H54 (cell line): ENCODE results near the gene ZFP36L1.

Experiments
- DNase-seq: peaks from one replicate; pipeline ENCODE4 v3.0.0; 2011; ENCODE audit warnings: low spot score, mixed read lengths; ENCODE audit not compliant: insufficient read length
- FAIRE-seq: peaks from 3 replicates; lab custom pipeline; 2011; peaks lifted over from hg19 to GRCh38; lab: Jason Lieb, UNC
- POLR2A ChIP-seq: IDR thresholded peaks from 2 replicates; pipeline ENCODE4 v1.6.1; 2011; ENCODE audit warnings: low read depth, mild to moderate bottlenecking, low read length

Gene ZFP36L1

DNA sequence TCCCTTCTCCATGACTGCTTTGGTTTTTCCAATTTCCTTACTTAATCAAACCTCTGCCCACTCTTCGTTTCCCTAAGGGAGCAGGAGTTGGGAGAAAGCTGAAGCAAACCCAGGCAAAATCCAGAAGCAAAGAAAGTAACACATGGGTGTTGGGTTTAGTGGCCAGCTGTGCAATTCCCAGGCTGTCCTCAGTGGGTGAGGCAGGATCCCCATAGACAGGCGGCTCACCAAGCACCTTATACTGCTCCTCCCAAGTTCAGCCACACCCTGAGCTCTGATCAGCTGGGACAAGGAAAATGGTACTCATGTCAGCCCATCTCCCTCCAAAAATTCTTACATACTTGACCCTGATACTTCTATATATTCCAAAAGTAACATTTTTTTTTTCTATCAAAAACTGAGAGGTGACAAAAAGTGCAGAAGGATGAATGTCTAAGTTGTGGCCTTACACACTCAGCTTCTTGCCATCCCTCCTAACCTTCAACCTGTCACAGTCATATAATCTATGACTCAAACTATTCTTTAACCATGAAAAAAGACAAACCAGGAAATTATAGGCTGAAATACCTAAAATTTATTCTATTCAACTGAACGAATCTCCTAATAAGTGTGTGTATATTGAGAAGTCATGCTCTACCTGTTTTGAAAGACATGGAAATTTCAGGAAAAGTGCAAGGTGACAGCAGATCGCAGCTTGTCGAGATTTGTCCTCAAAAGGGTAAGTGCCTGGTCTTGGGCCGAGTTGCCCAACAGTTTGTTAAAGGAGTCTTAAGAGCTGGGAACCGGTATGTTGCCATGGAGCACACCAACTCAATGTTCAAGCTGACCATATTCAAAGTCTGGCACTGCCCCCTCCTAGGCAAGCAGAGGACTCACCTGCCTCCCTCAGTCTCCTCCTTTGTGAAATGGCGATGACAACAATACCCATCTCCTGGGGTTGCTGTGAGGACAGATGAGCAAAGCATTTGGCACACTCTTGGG lies 17.6 kb upstream of the ZFP36L1 start:
- no peak for TF ChIP-seq POLR2A
- no peak for FAIRE-seq
- no peak for DNase-seq

GRCh38 chr14:68809524-68809923 lies 16.7 kb upstream of the ZFP36L1 start:
- TF ChIP-seq POLR2A, result no peak
- DNase-seq, result no peak
- no peak for FAIRE-seq

DNA sequence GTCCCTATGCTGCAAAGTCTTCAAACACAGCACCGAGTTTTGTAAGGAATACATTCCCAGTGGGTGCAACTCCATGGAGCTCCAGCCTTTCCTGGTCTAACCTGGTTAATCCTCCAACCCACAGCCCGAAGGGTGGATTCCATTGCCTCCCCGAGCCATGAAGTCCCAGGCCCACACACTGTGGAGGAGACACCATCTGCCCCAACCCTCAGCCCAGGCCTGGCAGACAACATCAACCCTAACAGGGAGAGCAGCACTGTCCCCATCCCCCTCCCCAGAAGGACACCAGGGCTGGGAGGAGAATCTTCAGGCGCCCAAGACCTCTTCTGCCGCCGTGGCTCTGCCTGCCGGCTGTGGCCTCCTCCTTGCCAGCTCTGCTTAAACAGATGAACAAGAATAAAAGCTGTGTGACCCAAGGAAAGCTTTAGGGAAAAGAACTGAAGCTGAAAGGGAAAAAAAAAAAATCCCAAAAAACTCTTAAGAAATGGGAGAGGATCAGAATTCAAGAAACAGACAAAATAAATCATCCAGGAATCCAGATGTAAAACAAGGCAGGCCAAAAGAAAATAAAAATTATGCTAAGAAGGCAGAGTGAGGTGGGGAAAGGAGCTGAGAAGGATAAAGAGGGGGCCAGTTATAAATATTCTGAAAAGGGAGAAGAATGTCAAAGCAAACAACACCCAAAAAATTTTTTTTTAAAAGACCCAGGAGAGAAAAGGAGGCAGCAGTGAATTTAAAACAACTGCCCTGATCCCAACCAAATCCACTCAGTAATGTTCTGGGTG lies 16.0 kb upstream of the ZFP36L1 start:
- DNase-seq, result no peak
- no peak for FAIRE-seq
- TF ChIP-seq POLR2A, result no peak

DNA sequence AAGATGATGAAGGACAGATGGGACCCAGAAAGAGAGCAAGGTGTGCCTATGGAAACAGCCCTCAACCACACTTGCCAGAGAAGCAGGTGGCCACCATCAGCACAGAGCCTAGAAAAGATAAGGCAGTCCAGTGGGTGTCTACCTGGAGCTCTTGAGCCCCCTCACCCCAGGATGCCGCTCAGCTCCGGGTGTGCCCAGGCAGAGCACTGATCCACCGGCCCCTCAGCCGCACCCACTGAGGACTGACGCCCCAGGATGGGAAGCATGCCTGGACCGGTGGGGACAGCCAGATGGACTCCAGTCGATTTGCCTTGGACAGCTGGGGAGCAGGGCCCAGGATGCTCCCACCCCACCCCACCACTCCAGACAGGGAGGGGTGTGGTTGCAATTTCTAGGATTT lies 15.1 kb upstream of the ZFP36L1 start:
- DNase-seq (no peak), FAIRE-seq (no peak)
- no peak for TF ChIP-seq POLR2A

- FAIRE-seq, result no peak
- no peak for DNase-seq
- no peak for TF ChIP-seq POLR2A
These were observed 14.3 kb upstream of the ZFP36L1 start for GRCh38 chr14:68807148-68807600.

- DNase-seq (no peak), FAIRE-seq (no peak)
- no peak for TF ChIP-seq POLR2A
These were observed 13.8 kb upstream of the ZFP36L1 start for GRCh38 chr14:68806526-68807147.

- no peak for TF ChIP-seq POLR2A
- DNase-seq (no peak), FAIRE-seq (no peak)
These were observed 12.5 kb upstream of the ZFP36L1 start for GRCh38 chr14:68805414-68805813.

GRCh38 chr14:68801631-68802030 lies 8.8 kb upstream of the ZFP36L1 start:
- no peak for TF ChIP-seq POLR2A
- DNase-seq (no peak), FAIRE-seq (no peak)

DNA sequence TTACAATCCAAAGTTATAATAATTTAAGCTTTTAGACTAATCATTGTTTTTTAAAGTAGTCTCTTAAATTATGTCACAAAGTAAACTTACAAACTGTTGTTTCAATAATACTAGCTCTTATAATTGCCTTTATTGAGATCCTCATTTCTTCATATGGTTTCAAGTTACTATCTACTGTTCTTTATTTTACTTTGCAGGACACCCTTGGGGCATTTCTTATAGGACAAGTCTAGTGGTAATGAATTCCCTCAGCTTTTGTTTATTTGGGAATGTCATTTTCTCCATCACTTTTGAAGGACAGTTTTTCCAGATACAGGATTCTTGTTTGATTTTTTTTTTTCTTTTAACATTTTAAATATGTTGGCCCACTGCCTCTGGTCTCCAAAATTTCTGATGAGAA lies 8.1 kb upstream of the ZFP36L1 start:
- FAIRE-seq, result no peak

DNA sequence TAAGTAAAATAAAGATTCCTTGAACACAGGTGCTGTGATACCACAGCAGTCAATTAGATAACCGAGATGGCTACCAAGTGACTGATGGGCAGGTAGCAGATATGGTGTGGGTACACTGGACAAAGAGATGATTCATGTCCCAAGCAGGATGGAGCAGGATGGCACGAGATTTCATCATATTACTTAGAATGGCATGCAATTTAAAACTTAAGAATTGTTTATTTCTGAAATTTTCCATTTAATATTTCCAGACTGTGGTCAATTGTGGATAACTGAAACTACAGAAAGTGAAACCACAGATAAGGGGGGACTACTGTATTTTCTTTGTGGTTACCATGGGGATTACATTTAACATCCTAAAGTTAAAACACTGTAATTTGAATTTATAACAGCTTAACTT lies 7.5 kb upstream of the ZFP36L1 start:
- no peak for DNase-seq
- FAIRE-seq, result no peak
- no peak for TF ChIP-seq POLR2A

More for the DNA sequence above, 8.1 kb upstream of the ZFP36L1 start:
- no peak for TF ChIP-seq POLR2A
- DNase-seq, result no peak

DNA sequence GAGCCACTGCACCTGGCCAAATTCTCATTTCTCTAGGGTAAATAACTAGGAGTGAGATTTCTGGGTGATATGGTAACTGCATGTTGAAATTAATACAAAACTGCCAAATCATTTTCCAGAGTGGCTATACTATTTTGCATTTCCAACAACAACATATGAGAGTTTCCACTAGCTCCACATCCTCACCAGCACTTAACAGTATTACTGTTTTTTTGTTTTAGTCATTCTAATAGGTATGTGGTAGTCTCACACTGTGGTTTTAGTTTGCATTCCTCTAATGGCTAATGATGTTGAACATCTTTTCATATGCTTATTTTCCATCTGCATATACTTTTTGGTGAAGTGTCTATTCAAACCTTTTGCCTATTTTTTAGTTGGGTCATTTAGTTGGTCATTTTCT lies 5.8 kb upstream of the ZFP36L1 start:
- DNase-seq, result no peak
- FAIRE-seq, result no peak

GRCh38 chr14:68797121-68797670 lies 4.3 kb upstream of the ZFP36L1 start:
- DNase-seq (no peak), FAIRE-seq (no peak)
- no peak for TF ChIP-seq POLR2A

More for the DNA sequence above, 5.8 kb upstream of the ZFP36L1 start:
- TF ChIP-seq POLR2A, result no peak

DNA sequence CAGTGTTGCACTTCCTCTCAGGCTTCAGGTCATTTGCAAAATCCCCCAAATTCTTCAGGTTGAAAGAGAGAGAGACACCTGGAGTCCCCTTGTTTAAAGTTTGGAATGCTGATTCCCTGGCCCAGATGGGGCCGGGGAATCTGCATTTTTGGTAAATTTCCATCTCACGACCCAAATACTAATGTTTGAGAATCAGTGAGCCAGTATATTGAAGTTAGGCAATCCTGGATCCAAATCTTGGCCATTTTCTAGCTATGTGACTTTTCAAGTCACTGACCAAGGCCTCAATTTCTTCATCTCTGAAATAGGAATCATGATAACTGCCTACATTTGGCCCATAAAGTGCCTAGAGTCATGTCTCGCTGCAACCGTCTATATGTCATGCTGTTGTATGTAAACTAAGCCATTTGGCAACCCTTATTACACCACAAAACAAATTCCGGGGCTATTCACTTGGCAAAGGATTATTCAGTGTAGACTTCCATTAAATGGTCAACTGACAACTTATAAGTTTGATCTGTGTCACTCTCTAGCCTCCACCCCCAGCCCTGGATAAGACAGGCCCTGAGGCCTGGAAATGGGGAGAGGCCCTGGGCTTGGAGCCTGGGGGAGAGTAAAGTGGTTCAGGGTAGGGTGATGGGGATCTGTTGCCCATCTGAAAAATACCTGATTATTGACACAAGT lies 3.7 kb upstream of the ZFP36L1 start:
- DNase-seq (no peak), FAIRE-seq (no peak)
- TF ChIP-seq POLR2A, result no peak
